Panc1 (cell line): ENCODE results near the gene CAPN7. TPM values are rescaled to one million over a fixed set of nuclear protein-coding genes. Genes with fewer than 3 reads are reported as not detected.

Source experiments
- ATAC-seq: fragments of 200-7000 bp; cut with Tn5 transposase; 2 replicates; pipeline ENCODE4 v1.9.1; 2020; ENCODE audit warnings: mild to moderate bottlenecking, moderate library complexity
- BruUV-seq: library from RNA; stranded (reverse); fragments of 400-500 nt; replicated peaks from 2 replicates; lab custom pipeline; 2021; lab: Mats Ljungman, UMichigan
- CTCF ChIA-PET: fragments of 300-600 bp; sonication (Branson Sonifier 250); formaldehyde crosslinking; loops from one replicate; lab custom pipeline; 2022; ENCODE audit warnings: antibody characterized with exemption; lab: Charles Lee
- POLR2A ChIA-PET: fragments of 300-600 bp; sonication (Branson Sonifier 250); formaldehyde crosslinking; loops from one replicate; lab custom pipeline; 2022; ENCODE audit warnings: antibody characterized with exemption; lab: Charles Lee
- DNase-seq: peaks from one replicate; pipeline ENCODE4 v3.0.0-alpha.2; 2010; ENCODE audit warnings: low read depth, low spot score
- H3K27ac ChIP-seq: 2 replicates; pipeline ENCODE4 v1.5.1; 2011; ENCODE audit warnings: mild to moderate bottlenecking, low read length, inconsistent platforms
- H3K27me3 ChIP-seq: fragments of 200-500 bp; sonication (Bioruptor generic); 2 replicates; pipeline ENCODE4 v1.6.0; 2014; ENCODE audit warnings: low read length, inconsistent platforms; ENCODE audit not compliant: control insufficient read depth, insufficient read depth
- H3K36me3 ChIP-seq: fragments of 200-500 bp; sonication (Bioruptor generic); 2 replicates; pipeline ENCODE4 v1.5.1; 2014; ENCODE audit warnings: inconsistent platforms, mild to moderate bottlenecking, low read length, moderate library complexity; ENCODE audit not compliant: control insufficient read depth, insufficient read depth
- H3K4me1 ChIP-seq: 2 replicates; pipeline ENCODE4 v1.5.1; 2011; ENCODE audit warnings: inconsistent platforms, mild to moderate bottlenecking, low read length, moderate library complexity; ENCODE audit not compliant: control insufficient read depth, insufficient read depth
- H3K4me3 ChIP-seq, 2 experiments: 2 replicates each; pipeline ENCODE4 v1.5.1; 2011 to 2012; ENCODE audit warnings: low read depth in 2 of 2, low read length in 2 of 2, mild to moderate bottlenecking in 2 of 2, inconsistent platforms in 1 of 2, moderate library complexity in 1 of 2
- H3K9me3 ChIP-seq: fragments of 200-500 bp; sonication (Bioruptor generic); 2 replicates; pipeline ENCODE4 v1.5.1; 2014; ENCODE audit warnings: low read depth, mild to moderate bottlenecking, inconsistent platforms, low read length, moderate library complexity; ENCODE audit not compliant: control insufficient read depth, insufficient read depth
- POLR2AphosphoS5 ChIP-seq: IDR thresholded peaks from 2 replicates; pipeline ENCODE4 v1.6.1; 2012; ENCODE audit warnings: mild to moderate bottlenecking, low read depth, low read length, moderate library complexity
- SIN3A ChIP-seq: IDR thresholded peaks from 2 replicates; pipeline ENCODE4 v1.6.1; 2012; ENCODE audit warnings: low read depth, mild to moderate bottlenecking, low read length, moderate library complexity, borderline replicate concordance; ENCODE audit not compliant: insufficient read depth
- TCF7L2 ChIP-seq: IDR thresholded peaks from 2 replicates; pipeline ENCODE4 v1.6.1; 2011; ENCODE audit warnings: mild to moderate bottlenecking, low read depth, low read length, inconsistent platforms
- in situ Hi-C: cut with HindIII; loops from 2 replicates; pipeline ENCODE4 v1.10.0; 2016; ENCODE audit warnings: low sequenced_read_pairs, low pct_unique_long_range_greater_than_20kb
- intact Hi-C: fragments of 100-400 bp; cut with micrococcal nuclease; formaldehyde crosslinking; loops from one replicate; pipeline ENCODE4 v1.10.0; 2022; ENCODE audit not compliant: unreplicated experiment
- total RNA-seq: library from RNA; stranded (reverse); gene quantifications from one replicate; pipeline ENCODE4 v1.2.1, GENCODE V29; 2021; ENCODE audit not compliant: unreplicated experiment
- TF ChIP-seq, protein P1 (sequence below): fragments of 450-650 bp; IDR thresholded peaks from 2 replicates; pipeline ENCODE4 v1.5.1; 2017; ENCODE audit warnings: mild to moderate bottlenecking
- TF ChIP-seq, protein P2 (sequence below), 2 experiments: IDR thresholded peaks; 2 replicates each; pipeline ENCODE4 v1.6.1; 2011 to 2012; ENCODE audit warnings: low read depth in 2 of 2, control low read depth in 1 of 2, low read length in 1 of 2, mild to moderate bottlenecking in 1 of 2, moderate library complexity in 1 of 2; ENCODE audit not compliant: insufficient read depth in 1 of 2

Gene CAPN7
- total RNA-seq, 1 experiment from 2014 or later: 26.5 TPM

DNA sequence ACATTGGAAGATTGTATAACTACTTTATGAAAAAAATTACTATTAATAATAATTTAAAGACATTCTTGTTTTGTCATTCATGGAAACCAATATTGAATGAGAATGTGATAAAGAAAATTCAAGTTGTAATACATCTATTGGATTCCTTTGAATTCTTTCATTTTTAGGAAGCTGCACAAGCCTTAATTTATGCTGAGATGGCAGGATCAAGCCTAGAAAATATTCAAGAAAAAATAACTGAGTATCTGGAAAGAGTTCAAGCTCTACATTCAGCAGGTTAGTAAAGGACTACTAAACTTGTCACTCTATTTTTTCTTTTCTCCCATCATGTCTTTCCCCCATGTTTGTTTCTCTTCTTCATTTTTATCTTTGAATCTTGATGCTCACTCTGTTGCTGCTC is 5.9 kb downstream of the CAPN7 start:
- Histone ChIP-seq H3K36me3 (peaks cover 11% of the 10 kb centered on the region), H3K27me3 (no peaks in the 10 kb centered on the region), H3K9me3 (no peaks in the 10 kb centered on the region), H3K4me1 (peaks cover 5% of the 10 kb centered on the region), H3K4me3 (no peak overlapping the region), H3K27ac (no peak overlapping the region)
- BruUV-seq: no TSS peak
- DNase-seq (no peak), ATAC-seq (no peak)
- ChIA-PET POLR2A (interaction anchor here (0.6 kb wide), 1 partner anchor 189 kb away, joined by 3 read pairs; no protein-coding TSS in a partner anchor), CTCF (no interaction called here)
- intact Hi-C loops: no loop called here
- TF ChIP-seq POLR2AphosphoS5: no peak
- TF ChIP-seq TCF7L2: no peak
- TF ChIP-seq SIN3A: no peak
- TF ChIP-seq, protein P1, sequence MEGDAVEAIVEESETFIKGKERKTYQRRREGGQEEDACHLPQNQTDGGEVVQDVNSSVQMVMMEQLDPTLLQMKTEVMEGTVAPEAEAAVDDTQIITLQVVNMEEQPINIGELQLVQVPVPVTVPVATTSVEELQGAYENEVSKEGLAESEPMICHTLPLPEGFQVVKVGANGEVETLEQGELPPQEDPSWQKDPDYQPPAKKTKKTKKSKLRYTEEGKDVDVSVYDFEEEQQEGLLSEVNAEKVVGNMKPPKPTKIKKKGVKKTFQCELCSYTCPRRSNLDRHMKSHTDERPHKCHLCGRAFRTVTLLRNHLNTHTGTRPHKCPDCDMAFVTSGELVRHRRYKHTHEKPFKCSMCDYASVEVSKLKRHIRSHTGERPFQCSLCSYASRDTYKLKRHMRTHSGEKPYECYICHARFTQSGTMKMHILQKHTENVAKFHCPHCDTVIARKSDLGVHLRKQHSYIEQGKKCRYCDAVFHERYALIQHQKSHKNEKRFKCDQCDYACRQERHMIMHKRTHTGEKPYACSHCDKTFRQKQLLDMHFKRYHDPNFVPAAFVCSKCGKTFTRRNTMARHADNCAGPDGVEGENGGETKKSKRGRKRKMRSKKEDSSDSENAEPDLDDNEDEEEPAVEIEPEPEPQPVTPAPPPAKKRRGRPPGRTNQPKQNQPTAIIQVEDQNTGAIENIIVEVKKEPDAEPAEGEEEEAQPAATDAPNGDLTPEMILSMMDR: no peak
- TF ChIP-seq, protein P2, sequence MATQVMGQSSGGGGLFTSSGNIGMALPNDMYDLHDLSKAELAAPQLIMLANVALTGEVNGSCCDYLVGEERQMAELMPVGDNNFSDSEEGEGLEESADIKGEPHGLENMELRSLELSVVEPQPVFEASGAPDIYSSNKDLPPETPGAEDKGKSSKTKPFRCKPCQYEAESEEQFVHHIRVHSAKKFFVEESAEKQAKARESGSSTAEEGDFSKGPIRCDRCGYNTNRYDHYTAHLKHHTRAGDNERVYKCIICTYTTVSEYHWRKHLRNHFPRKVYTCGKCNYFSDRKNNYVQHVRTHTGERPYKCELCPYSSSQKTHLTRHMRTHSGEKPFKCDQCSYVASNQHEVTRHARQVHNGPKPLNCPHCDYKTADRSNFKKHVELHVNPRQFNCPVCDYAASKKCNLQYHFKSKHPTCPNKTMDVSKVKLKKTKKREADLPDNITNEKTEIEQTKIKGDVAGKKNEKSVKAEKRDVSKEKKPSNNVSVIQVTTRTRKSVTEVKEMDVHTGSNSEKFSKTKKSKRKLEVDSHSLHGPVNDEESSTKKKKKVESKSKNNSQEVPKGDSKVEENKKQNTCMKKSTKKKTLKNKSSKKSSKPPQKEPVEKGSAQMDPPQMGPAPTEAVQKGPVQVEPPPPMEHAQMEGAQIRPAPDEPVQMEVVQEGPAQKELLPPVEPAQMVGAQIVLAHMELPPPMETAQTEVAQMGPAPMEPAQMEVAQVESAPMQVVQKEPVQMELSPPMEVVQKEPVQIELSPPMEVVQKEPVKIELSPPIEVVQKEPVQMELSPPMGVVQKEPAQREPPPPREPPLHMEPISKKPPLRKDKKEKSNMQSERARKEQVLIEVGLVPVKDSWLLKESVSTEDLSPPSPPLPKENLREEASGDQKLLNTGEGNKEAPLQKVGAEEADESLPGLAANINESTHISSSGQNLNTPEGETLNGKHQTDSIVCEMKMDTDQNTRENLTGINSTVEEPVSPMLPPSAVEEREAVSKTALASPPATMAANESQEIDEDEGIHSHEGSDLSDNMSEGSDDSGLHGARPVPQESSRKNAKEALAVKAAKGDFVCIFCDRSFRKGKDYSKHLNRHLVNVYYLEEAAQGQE (IDR thresholded peaks at IDR 0.05; ENCODE audit: insufficient read depth in 1 of 2, low read depth in 2 of 2, low read length in 1 of 2): no peak
- in situ Hi-C loops: no loop called here

GRCh38 chr3:15214758-15215157 is 8.7 kb downstream of the CAPN7 start:
- no peak for ATAC-seq
- Histone ChIP-seq H3K27me3 (no peaks in the 10 kb centered on the region), H3K4me3 (no peak overlapping the region), H3K4me1 (no peaks in the 10 kb centered on the region), H3K36me3 (peaks cover 24% of the 10 kb centered on the region), H3K9me3 (no peaks in the 10 kb centered on the region), H3K27ac (no peak overlapping the region)
- TF ChIP-seq, protein P1: no peak
- TF ChIP-seq POLR2AphosphoS5 (no peak), SIN3A (no peak)
- TF ChIP-seq, protein P2 (IDR thresholded peaks at IDR 0.05; ENCODE audit: insufficient read depth in 1 of 2, low read depth in 2 of 2, low read length in 1 of 2): no peak
- no peak for DNase-seq
- in situ Hi-C loops: no loop called here
- intact Hi-C loops: no loop called here
- POLR2A ChIA-PET: no interaction called here
- no TSS peak for BruUV-seq
- CTCF ChIA-PET: interaction anchor here (0.7 kb wide), 1 partner anchor 133 kb away, joined by 4 read pairs; no protein-coding TSS in a partner anchor
